HCT116 (cell line): ENCODE data around the gene NAPSA. TPM values are rescaled to one million over a fixed set of nuclear protein-coding genes. Genes with fewer than 3 reads are reported as not detected.

Experiments used
- ATAC-seq: fragments of 200-7000 bp; cut with Tn5 transposase; 2 replicates; pipeline ENCODE4 v1.9.1; 2020; ENCODE audit warnings: mild to moderate bottlenecking, moderate library complexity
- BruUV-seq: library from RNA; stranded (reverse); fragments of 400-500 nt; replicated peaks from 2 replicates; lab custom pipeline; 2021; lab: Mats Ljungman, UMichigan
- CTCF ChIA-PET: fragments of 300-600 bp; sonication (Branson Sonifier 250); formaldehyde crosslinking; loops from one replicate; lab custom pipeline; 2021; ENCODE audit warnings: antibody characterized with exemption; lab: Charles Lee
- POLR2A ChIA-PET: fragments of 300-600, 350-600 bp; sonication (Branson Sonifier 250); formaldehyde crosslinking; loops from one replicate; lab custom pipeline; 2021; ENCODE audit warnings: antibody characterized with exemption; lab: Charles Lee
- RAD21 ChIA-PET, 2 experiments: fragments of 300-600 bp; sonication (Branson Sonifier 250); formaldehyde crosslinking; loops; one replicate each; lab custom pipeline; 2023; ENCODE audit warnings: low total read pairs in 2 of 2; ENCODE audit not compliant: uncharacterized antibody in 2 of 2, unreplicated experiment in 2 of 2, low non-redundant PET in 1 of 2; lab: Charles Lee
- DNase-seq: peaks from one replicate; pipeline ENCODE4 v3.0.0-alpha.2; 2010; ENCODE audit warnings: low read depth, low spot score
- H2AFZ ChIP-seq: fragments of 200-600 bp; shearing (Covaris generic), sonication (generic); 2 replicates; pipeline ENCODE4 v1.6.1; 2017; ENCODE audit warnings: low read depth, mixed run types, mixed read lengths, antibody characterized with exemption, low read length; ENCODE audit not compliant: poor library complexity, severe bottlenecking
- H3K27ac ChIP-seq: 2 replicates; pipeline ENCODE4 v1.5.1; 2012; ENCODE audit warnings: low read depth, low read length
- H3K27me3 ChIP-seq: fragments of 200-600 bp; sonication (generic); 2 replicates; pipeline ENCODE4 v1.6.1; 2016; ENCODE audit warnings: mixed run types, low read length, mixed read lengths; ENCODE audit not compliant: insufficient read depth
- H3K36me3 ChIP-seq, 2 experiments: fragments of 200-500 bp in 1 of 2; fragments of 200-600 bp in 1 of 2; sonication (Bioruptor generic) in 1 of 2; sonication (generic) in 1 of 2; 2 replicates each; pipeline versions ENCODE4 v1.5.1 to v1.6.1; 2014 to 2016; ENCODE audit warnings: low read length in 2 of 2, inconsistent platforms in 1 of 2, mixed read lengths in 1 of 2, mixed run types in 1 of 2; ENCODE audit not compliant: insufficient read depth in 2 of 2, control insufficient read depth in 1 of 2
- H3K4me1 ChIP-seq, 2 experiments: fragments of 200-600 bp in 1 of 2; sonication (generic) in 1 of 2; 2 replicates each; pipeline versions ENCODE4 v1.5.1 to v1.6.1; 2012 to 2017; ENCODE audit warnings: low read length in 2 of 2, inconsistent platforms in 1 of 2, mild to moderate bottlenecking in 1 of 2, mixed read lengths in 1 of 2, mixed run types in 1 of 2, moderate library complexity in 1 of 2; ENCODE audit not compliant: insufficient read depth in 2 of 2, control insufficient read depth in 1 of 2
- H3K4me2 ChIP-seq: fragments of 200-600 bp; sonication (generic); 2 replicates; pipeline ENCODE4 v1.6.1; 2017; ENCODE audit warnings: mixed run types, low read length, mixed read lengths
- H3K4me3 ChIP-seq, 2 experiments: fragments of 200-600 bp in 1 of 2; sonication (generic) in 1 of 2; replicated peaks in 1 of 2; 2 replicates each; pipeline ENCODE4 v1.5.1; 2011 to 2016; ENCODE audit warnings: low read length in 2 of 2, control low read depth in 1 of 2, low read depth in 1 of 2, mild to moderate bottlenecking in 1 of 2, mixed read lengths in 1 of 2, mixed run types in 1 of 2
- H3K79me2 ChIP-seq: fragments of 200-600 bp; sonication (generic); 2 replicates; pipeline ENCODE4 v1.6.1; 2017; ENCODE audit warnings: mild to moderate bottlenecking, mixed run types, low read length, moderate library complexity, mixed read lengths; ENCODE audit not compliant: insufficient read depth
- H3K9ac ChIP-seq: fragments of 200-600 bp; sonication (generic); 2 replicates; pipeline ENCODE4 v1.6.1; 2016; ENCODE audit warnings: low read length, mixed read lengths
- H3K9me2 ChIP-seq: fragments of 200-600 bp; sonication (generic), shearing (Covaris generic); 2 replicates; pipeline ENCODE4 v1.6.1; 2017; ENCODE audit warnings: mixed run types, mild to moderate bottlenecking, moderate library complexity; ENCODE audit not compliant: insufficient read depth
- H3K9me3 ChIP-seq, 2 experiments: fragments of 200-500 bp in 1 of 2; fragments of 200-600 bp in 1 of 2; sonication (Bioruptor generic) in 1 of 2; sonication (generic) in 1 of 2; 2 replicates each; pipeline ENCODE4 v1.6.1; 2014 to 2017; ENCODE audit warnings: low read length in 2 of 2, mixed read lengths in 2 of 2, inconsistent platforms in 1 of 2, low read depth in 1 of 2, mild to moderate bottlenecking in 1 of 2, mixed run types in 1 of 2, moderate library complexity in 1 of 2; ENCODE audit not compliant: control insufficient read depth in 1 of 2, insufficient read depth in 1 of 2
- H4K20me1 ChIP-seq: fragments of 200-600 bp; sonication (generic), shearing (Covaris generic); 2 replicates; pipeline ENCODE4 v1.6.1; 2017; ENCODE audit warnings: mixed run types, mild to moderate bottlenecking, moderate library complexity; ENCODE audit not compliant: insufficient read depth
- CEBPB ChIP-seq: IDR thresholded peaks from 2 replicates; pipeline ENCODE4 v1.6.1; 2012; ENCODE audit warnings: low read depth
- EZH2phosphoT487 ChIP-seq: fragments of 200-600 bp; IDR thresholded peaks from 2 replicates; pipeline ENCODE4 v1.6.1; 2018; ENCODE audit warnings: antibody characterized with exemption, borderline replicate concordance
- FOSL1 ChIP-seq: IDR thresholded peaks from 2 replicates; pipeline ENCODE4 v1.6.1; 2012; ENCODE audit warnings: low read depth
- JUND ChIP-seq: IDR thresholded peaks from 2 replicates; pipeline ENCODE4 v1.6.1; 2012
- RAD21 ChIP-seq: IDR thresholded peaks from 2 replicates; pipeline ENCODE4 v1.6.1; 2012; ENCODE audit warnings: low read depth, mild to moderate bottlenecking
- SIN3A ChIP-seq: IDR thresholded peaks from 2 replicates; pipeline ENCODE4 v1.6.1; 2012; ENCODE audit warnings: low read depth
- SP1 ChIP-seq: IDR thresholded peaks from 2 replicates; pipeline ENCODE4 v1.6.1; 2012; ENCODE audit warnings: low read depth
- SRF ChIP-seq: IDR thresholded peaks from 2 replicates; pipeline ENCODE4 v1.6.1; 2012; ENCODE audit warnings: low read depth
- TCF7L2 ChIP-seq: IDR thresholded peaks from 2 replicates; pipeline ENCODE4 v1.7.0; 2011; ENCODE audit warnings: borderline replicate concordance, inconsistent platforms; ENCODE audit not compliant: insufficient read depth, insufficient read length; ENCODE audit errors: extremely low read depth
- YY1 ChIP-seq: IDR thresholded peaks from 2 replicates; pipeline ENCODE4 v1.6.1; 2011; ENCODE audit warnings: low read length, low read depth, moderate library complexity, mild to moderate bottlenecking; ENCODE audit not compliant: insufficient replicate concordance; ENCODE audit errors: extremely low read depth
- ZFX ChIP-seq: fragments of 450-650 bp; IDR thresholded peaks from 2 replicates; pipeline ENCODE4 v1.6.1; 2017
- intact Hi-C: fragments of 100-400 bp; cut with micrococcal nuclease; formaldehyde crosslinking; loops from 2 replicates; pipeline ENCODE4 v1.10.0; 2022
- total RNA-seq: library from RNA; stranded (reverse); gene quantifications from one replicate; pipeline ENCODE4 v1.2.1, GENCODE V29; 2021; ENCODE audit not compliant: unreplicated experiment
- TF ChIP-seq, protein P1 (sequence below): IDR thresholded peaks from 2 replicates; pipeline ENCODE4 v1.6.1; 2012; ENCODE audit warnings: low read depth
- TF ChIP-seq, protein P2 (sequence below): IDR thresholded peaks from 2 replicates; pipeline ENCODE4 v1.6.1; 2012
- TF ChIP-seq, protein P3 (sequence below): IDR thresholded peaks from 2 replicates; pipeline ENCODE4 v1.6.1; 2011; ENCODE audit warnings: mild to moderate bottlenecking, low read length, moderate library complexity; ENCODE audit not compliant: insufficient replicate concordance; ENCODE audit errors: extremely low read depth

The NAPSA gene
- total RNA-seq, 1 experiment from 2014 or later, result 4.4 TPM

DNA sequence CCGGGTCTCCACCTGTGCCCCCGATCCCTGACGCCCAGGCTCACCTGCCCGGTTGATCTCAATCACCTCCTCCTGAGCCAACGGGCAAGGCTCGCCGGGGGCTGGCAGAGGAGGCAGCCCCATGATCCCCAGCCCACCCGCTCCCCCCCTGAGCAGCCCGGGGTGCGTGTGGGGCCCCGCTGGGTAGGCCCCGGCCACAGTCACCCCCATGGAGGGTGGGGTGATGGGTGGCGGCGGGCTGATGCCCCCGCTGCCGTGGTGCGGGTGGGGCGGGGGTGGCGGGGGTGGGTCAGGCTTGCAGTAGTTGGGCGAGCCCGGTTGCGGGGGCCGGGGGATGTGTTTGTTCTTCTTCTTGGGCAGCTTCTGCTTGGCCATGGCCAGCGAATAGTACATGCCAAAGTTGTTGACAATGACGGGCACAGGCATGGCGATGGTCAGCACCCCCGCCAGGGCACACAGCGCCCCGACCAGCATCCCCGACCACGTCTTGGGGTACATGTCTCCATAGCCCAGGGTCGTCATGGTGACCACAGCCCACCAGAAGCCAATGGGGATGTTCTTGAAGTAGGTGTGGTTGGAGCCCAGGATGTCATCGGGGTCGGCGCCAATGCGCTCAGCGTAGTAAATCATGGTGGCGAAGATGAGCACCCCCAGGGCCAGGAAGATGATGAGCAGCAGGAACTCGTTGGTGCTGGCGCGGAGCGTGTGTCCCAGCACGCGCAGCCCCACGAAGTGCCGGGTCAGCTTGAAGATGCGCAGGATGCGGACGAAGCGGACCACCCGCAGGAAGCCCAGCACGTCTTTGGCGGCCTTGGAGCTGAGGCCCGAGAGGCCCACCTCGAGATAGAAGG is 42.3 kb downstream of the NAPSA start (continued):
- TF ChIP-seq, protein P1, sequence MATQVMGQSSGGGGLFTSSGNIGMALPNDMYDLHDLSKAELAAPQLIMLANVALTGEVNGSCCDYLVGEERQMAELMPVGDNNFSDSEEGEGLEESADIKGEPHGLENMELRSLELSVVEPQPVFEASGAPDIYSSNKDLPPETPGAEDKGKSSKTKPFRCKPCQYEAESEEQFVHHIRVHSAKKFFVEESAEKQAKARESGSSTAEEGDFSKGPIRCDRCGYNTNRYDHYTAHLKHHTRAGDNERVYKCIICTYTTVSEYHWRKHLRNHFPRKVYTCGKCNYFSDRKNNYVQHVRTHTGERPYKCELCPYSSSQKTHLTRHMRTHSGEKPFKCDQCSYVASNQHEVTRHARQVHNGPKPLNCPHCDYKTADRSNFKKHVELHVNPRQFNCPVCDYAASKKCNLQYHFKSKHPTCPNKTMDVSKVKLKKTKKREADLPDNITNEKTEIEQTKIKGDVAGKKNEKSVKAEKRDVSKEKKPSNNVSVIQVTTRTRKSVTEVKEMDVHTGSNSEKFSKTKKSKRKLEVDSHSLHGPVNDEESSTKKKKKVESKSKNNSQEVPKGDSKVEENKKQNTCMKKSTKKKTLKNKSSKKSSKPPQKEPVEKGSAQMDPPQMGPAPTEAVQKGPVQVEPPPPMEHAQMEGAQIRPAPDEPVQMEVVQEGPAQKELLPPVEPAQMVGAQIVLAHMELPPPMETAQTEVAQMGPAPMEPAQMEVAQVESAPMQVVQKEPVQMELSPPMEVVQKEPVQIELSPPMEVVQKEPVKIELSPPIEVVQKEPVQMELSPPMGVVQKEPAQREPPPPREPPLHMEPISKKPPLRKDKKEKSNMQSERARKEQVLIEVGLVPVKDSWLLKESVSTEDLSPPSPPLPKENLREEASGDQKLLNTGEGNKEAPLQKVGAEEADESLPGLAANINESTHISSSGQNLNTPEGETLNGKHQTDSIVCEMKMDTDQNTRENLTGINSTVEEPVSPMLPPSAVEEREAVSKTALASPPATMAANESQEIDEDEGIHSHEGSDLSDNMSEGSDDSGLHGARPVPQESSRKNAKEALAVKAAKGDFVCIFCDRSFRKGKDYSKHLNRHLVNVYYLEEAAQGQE, result no peak

DNA sequence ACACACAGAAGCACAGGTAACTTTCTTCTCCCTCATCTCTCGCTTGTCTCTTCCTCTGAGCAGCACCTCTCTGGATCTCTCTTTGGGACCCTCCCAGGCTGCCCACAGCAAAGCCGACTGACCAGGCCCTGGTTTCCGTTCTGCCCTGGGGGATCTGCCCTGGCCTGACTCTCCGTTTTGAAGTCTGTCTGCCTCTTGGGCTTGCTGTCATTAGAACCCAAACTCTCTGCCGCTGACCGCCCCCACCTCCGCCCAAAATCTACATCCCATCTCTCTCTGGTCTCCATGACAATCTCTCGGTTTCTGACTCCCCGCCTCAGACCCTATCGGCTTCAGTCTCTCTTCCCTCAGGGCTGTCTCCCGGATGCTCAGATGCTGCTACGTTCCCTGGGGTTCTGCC is 43.2 kb downstream of the NAPSA start:
- no TSS peak for BruUV-seq
- Histone ChIP-seq H3K27me3 (no peaks in the 10 kb centered on the region), H4K20me1 (no peaks in the 10 kb centered on the region), H3K9me2 (no peaks in the 10 kb centered on the region), H3K4me2 (no peak overlapping the region), H3K4me1 (peaks cover 3 to 19% of the 10 kb centered on the region in 2 experiments; a peak in 3 of 4 replicates), H3K27ac (no peak overlapping the region), H2AFZ (no peak overlapping the region), H3K9me3 (no peaks in the 10 kb centered on the region), H3K79me2 (no peaks in the 10 kb centered on the region; the same call in 1 of the 2 replicates), H3K4me3 (no peak overlapping the region), H3K9ac (no peak overlapping the region), H3K36me3 (peaks cover 2 to 6% of the 10 kb centered on the region in 2 experiments; a peak in 2 of 4 replicates)
- ATAC-seq, result no peak
- ChIA-PET POLR2A (no interaction called here), CTCF (no interaction called here), RAD21 (no interaction called here)
- no peak for DNase-seq
- intact Hi-C loops, result no loop called here
- TF ChIP-seq CEBPB (no peak), TCF7L2 (no peak), FOSL1 (no peak), ZFX (no peak), JUND (no peak), SP1 (no peak), RAD21 (no peak), YY1 (no peak), SIN3A (no peak), SRF (no peak), EZH2phosphoT487 (no peak)
- TF ChIP-seq, protein P2, sequence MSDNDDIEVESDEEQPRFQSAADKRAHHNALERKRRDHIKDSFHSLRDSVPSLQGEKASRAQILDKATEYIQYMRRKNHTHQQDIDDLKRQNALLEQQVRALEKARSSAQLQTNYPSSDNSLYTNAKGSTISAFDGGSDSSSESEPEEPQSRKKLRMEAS, result no peak
- TF ChIP-seq, protein P1, result no peak
- TF ChIP-seq, protein P3, sequence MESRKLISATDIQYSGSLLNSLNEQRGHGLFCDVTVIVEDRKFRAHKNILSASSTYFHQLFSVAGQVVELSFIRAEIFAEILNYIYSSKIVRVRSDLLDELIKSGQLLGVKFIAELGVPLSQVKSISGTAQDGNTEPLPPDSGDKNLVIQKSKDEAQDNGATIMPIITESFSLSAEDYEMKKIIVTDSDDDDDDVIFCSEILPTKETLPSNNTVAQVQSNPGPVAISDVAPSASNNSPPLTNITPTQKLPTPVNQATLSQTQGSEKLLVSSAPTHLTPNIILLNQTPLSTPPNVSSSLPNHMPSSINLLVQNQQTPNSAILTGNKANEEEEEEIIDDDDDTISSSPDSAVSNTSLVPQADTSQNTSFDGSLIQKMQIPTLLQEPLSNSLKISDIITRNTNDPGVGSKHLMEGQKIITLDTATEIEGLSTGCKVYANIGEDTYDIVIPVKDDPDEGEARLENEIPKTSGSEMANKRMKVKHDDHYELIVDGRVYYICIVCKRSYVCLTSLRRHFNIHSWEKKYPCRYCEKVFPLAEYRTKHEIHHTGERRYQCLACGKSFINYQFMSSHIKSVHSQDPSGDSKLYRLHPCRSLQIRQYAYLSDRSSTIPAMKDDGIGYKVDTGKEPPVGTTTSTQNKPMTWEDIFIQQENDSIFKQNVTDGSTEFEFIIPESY, result no peak
